ENCODE results near the gene FRMD8.
"Not testable (repeated sequence)": the region's sequence is repeated elsewhere in the genome, so short reads cannot be mapped to it uniquely, and the experiment has no call there.

Gene FRMD8

DNA sequence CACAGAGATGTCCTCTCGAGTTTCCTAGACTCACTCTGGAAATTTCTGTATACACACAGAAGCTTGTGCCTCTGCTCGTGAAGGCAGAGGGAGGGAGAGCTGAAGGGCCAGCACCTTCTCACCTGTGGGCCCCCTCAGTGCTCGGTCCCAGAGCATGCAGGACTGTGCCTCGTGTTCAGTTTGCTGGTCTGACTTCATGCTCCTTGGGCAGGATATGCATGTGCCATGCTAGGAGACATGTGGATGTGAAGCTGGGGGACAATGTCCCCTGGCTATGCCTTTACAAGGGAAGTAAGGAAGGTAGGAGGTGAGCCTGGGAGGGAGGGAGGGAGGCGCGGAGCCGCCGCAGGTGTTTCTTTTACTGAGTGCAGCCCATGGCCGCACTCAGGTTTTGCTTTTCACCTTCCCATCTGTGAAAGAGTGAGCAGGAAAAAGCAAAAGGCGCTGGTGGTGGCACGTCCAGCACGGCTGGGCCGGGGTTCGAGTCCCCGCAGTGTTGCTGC, 58.7 kb downstream of the FRMD8 start:
- Histone ChIP-seq H3K27me3 (replicated peaks; ENCODE audit: control insufficient read depth, insufficient read depth, low read length) (no peaks in the 10 kb centered on the region), H3K4me3 (replicated peaks; ENCODE audit: low read depth, low read length) (no peak overlapping the region), H3K36me3 (ENCODE audit: control insufficient read depth, insufficient read depth, low read length) (peaks cover 2% of the 10 kb centered on the region)
- TF ChIP-seq, protein P1, sequence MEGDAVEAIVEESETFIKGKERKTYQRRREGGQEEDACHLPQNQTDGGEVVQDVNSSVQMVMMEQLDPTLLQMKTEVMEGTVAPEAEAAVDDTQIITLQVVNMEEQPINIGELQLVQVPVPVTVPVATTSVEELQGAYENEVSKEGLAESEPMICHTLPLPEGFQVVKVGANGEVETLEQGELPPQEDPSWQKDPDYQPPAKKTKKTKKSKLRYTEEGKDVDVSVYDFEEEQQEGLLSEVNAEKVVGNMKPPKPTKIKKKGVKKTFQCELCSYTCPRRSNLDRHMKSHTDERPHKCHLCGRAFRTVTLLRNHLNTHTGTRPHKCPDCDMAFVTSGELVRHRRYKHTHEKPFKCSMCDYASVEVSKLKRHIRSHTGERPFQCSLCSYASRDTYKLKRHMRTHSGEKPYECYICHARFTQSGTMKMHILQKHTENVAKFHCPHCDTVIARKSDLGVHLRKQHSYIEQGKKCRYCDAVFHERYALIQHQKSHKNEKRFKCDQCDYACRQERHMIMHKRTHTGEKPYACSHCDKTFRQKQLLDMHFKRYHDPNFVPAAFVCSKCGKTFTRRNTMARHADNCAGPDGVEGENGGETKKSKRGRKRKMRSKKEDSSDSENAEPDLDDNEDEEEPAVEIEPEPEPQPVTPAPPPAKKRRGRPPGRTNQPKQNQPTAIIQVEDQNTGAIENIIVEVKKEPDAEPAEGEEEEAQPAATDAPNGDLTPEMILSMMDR (IDR thresholded peaks at IDR 0.05; ENCODE audit: insufficient read depth, low read length, poor library complexity, severe bottlenecking): no peak
- peak; percentile 25 for DNase-seq (ENCODE audit: extremely low read depth, insufficient read length)

DNA sequence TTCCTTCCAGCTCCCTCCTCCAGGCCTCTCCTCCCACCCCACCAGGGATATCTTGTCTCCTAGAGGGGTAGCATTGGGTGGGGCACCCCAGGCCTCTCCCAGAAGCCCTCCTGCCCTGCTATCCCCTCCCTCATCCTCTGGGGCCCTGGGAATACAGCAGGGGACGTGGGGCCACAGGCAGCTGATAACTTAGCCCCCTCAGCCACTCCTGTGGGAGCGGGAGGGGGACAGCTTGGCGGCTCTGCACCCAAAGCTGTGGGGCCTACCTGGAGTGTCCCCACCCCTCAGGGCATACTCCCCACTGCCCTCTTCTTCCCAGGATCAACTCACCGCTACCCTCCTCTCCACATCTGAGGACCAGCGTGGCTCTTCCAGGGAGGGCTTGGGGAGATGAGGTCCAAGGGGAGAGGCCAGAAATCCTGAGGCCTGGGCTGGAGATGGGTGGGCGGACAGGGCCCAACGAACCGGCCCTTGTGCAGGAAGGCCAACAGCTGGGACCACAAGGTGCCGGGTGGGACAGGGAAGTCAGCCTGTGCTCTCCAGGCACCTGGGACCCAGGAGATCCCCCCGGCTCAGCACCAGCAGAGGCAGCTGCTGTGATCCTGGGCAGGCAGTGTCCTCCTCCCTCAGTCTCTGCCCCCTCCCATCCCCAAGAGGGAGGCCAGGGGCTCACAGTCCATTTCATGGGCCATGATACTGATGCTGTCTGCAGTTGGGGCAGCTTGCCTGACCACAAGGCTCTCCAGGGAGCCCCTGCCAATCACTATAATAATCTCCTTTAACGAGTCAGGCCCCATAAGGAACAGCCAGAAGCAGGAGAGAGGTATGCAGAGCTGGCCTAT, 59.4 kb downstream of the FRMD8 start:
- Histone ChIP-seq H3K4me3 (replicated peaks; ENCODE audit: low read depth, low read length) (no peak overlapping the region), H3K36me3 (ENCODE audit: control insufficient read depth, insufficient read depth, low read length) (peaks cover 2% of the 10 kb centered on the region), H3K27me3 (replicated peaks; ENCODE audit: control insufficient read depth, insufficient read depth, low read length) (no peaks in the 10 kb centered on the region)
- TF ChIP-seq, protein P1 (IDR thresholded peaks at IDR 0.05; ENCODE audit: insufficient read depth, low read length, poor library complexity, severe bottlenecking): no peak
- DNase-seq (ENCODE audit: extremely low read depth, insufficient read length): peak; percentile 46

DNA sequence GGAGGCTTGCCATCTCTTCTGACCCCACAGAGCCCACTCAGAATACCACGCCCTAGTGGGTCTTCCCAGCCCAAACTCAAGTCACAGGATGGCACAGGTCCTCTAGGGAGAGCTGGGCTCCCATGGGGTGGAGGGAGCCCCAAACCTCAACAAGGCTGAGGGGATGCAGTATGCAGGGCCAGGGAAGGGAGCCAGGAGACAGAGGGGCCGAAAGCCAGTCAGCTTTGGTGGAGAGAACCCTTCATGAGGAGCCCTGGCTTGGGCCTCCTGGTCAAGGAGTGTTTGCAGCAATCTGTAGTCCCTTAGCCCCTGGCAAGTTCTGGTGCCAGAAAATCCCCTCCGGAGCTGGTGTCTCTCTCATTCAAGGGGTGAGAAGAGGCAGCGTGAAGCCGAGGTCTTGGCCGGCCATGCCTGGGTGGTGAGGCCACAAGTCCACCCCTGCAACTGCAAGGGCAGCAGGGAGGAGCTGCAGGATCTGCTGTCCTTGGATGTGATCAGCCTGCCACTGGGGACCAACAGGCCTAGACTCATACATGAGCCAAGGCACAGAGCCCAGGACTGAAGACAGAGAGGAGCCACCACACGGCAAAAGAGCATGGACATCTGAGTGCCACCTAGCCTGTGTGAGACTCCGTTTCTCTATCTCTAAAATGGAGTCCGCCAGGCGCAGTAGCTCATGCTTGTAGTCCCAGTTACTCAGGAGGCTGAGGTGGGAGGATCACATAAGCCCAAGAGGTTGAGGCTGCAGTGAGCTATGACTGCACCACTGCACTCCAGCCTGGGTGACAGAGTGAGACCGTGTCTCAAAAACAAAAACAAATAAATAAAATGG, 60.2 kb downstream of the FRMD8 start:
- TF ChIP-seq, protein P1 (IDR thresholded peaks at IDR 0.05; ENCODE audit: insufficient read depth, low read length, poor library complexity, severe bottlenecking): no peak
- Histone ChIP-seq H3K36me3 (ENCODE audit: control insufficient read depth, insufficient read depth, low read length) (peaks cover 2% of the 10 kb centered on the region), H3K4me3 (replicated peaks; ENCODE audit: low read depth, low read length) (no peak overlapping the region), H3K27me3 (replicated peaks; ENCODE audit: control insufficient read depth, insufficient read depth, low read length) (no peaks in the 10 kb centered on the region)
- peak; percentile 23 for DNase-seq (ENCODE audit: extremely low read depth, insufficient read length)

DNA sequence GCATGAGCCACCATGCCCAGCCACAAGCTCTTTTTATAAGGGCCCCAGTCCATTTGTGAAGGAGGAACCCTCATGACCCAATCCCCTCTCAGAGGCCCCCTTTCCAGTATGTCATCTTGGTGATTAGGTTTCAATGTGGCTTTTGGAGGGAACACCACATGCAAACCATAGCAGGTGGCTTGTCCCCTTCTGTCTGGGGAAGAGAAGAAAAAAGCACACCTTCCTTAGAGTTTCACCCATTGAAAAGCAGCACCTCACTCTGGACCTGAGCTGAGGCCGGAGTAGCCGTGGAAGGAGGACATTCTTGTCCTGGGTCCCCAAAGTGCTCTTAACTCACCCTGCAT, 61.6 kb downstream of the FRMD8 start:
- peaks cover 2% of the 10 kb centered on the region for H3K36me3 ChIP-seq (ENCODE audit: control insufficient read depth, insufficient read depth, low read length)
- TF ChIP-seq, protein P1 (IDR thresholded peaks at IDR 0.05; ENCODE audit: insufficient read depth, low read length, poor library complexity, severe bottlenecking): no peak

DNA sequence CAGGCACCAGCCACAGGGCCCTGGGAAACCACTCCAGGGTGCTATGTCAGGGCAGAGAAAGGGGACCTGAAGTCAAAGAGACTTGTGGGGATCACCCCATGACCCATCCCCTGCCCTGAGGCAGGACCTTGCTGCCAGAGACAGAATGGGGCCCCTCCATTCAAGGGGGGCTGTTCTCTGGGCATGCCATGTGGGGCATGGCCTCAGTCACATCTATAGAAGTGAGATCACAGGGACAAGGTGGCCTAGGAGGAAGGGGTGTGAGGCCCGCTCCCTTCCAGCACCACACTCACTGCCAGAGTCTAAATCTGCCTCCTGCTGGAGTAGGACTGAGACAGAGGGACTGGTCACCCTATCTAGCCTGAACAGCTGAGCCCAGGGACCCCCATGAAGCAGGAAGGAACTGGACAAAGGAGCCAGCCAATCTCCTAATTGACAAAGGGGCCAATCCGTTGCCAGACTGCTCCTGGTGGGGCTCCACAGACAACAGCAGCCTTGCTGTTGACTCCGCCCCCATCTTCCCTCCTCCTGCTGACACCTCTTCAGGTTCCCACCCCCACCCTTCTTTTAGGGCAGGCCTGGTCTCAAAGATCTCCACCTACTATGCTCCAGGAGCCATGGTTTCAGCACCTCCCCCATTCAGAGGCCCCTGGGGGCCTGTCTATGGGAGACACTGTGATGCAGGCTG, 62.1 kb downstream of the FRMD8 start:
- peak; percentile 37 for DNase-seq (ENCODE audit: extremely low read depth, insufficient read length)
- H3K4me3 ChIP-seq (replicated peaks; ENCODE audit: low read depth, low read length): no peak overlapping the region

More for the DNA sequence above, 61.6 kb downstream of the FRMD8 start:
- no peaks in the 10 kb centered on the region for H3K27me3 ChIP-seq (replicated peaks; ENCODE audit: control insufficient read depth, insufficient read depth, low read length)
- DNase-seq (ENCODE audit: extremely low read depth, insufficient read length): no peak
- H3K4me3 ChIP-seq (replicated peaks; ENCODE audit: low read depth, low read length): no peak overlapping the region

DNA sequence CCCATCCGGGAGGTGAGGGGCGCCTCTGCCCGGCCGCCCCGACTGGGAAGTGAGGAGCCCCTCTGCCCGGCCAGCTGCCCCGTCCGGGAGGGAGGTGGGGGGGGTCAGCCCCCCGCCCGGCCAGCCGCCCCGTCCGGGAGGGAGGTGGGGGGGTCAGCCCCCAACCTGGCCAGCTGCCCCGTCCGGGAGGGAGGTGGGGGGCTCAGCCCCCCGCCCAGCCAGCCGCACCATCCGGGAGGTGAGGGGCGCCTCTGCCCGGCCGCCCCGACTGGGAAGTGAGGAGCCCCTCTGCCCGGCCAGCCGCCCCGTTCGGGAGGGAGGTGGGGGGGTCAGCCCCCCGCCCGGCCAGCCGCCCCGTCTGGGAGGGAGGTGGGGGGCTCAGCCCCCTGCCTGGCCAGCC, 64.9 kb downstream of the FRMD8 start:
- DNase-seq (ENCODE audit: extremely low read depth, insufficient read length); H3K27me3 ChIP-seq (replicated peaks; ENCODE audit: control insufficient read depth, insufficient read depth, low read length); H3K4me3 ChIP-seq (replicated peaks; ENCODE audit: low read depth, low read length); H3K36me3 ChIP-seq (ENCODE audit: control insufficient read depth, insufficient read depth, low read length): not testable (repeated sequence)

More for the DNA sequence above, 62.1 kb downstream of the FRMD8 start:
- H3K36me3 ChIP-seq (ENCODE audit: control insufficient read depth, insufficient read depth, low read length): peaks cover 2% of the 10 kb centered on the region
- no peaks in the 10 kb centered on the region for H3K27me3 ChIP-seq (replicated peaks; ENCODE audit: control insufficient read depth, insufficient read depth, low read length)
- TF ChIP-seq, protein P1 (IDR thresholded peaks at IDR 0.05; ENCODE audit: insufficient read depth, low read length, poor library complexity, severe bottlenecking): no peak

DNA sequence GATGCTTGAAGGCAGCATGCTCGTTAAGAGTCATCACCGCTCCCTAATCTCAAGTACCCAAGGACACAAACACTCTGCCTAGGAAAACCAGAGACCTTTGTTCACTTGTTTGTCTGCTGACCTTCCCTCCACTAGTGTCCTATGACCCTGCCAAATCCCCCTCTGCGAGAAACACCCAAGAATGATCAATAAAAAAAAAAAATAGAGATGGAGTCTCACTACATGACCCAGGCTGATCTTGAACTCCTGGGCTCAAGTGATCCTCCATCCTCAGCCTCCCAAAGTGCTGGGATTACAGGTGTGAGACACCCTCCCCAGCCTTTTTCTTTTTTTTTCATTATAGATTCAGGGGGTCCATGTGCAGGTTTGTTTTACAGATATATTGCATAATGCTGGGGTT, 65.8 kb downstream of the FRMD8 start:
- DNase-seq (ENCODE audit: extremely low read depth, insufficient read length); H3K4me3 ChIP-seq (replicated peaks; ENCODE audit: low read depth, low read length); H3K36me3 ChIP-seq (ENCODE audit: control insufficient read depth, insufficient read depth, low read length); H3K27me3 ChIP-seq (replicated peaks; ENCODE audit: control insufficient read depth, insufficient read depth, low read length): not testable (repeated sequence)
